ENCODE results near the gene TGFBR3L.

Gene TGFBR3L

DNA sequence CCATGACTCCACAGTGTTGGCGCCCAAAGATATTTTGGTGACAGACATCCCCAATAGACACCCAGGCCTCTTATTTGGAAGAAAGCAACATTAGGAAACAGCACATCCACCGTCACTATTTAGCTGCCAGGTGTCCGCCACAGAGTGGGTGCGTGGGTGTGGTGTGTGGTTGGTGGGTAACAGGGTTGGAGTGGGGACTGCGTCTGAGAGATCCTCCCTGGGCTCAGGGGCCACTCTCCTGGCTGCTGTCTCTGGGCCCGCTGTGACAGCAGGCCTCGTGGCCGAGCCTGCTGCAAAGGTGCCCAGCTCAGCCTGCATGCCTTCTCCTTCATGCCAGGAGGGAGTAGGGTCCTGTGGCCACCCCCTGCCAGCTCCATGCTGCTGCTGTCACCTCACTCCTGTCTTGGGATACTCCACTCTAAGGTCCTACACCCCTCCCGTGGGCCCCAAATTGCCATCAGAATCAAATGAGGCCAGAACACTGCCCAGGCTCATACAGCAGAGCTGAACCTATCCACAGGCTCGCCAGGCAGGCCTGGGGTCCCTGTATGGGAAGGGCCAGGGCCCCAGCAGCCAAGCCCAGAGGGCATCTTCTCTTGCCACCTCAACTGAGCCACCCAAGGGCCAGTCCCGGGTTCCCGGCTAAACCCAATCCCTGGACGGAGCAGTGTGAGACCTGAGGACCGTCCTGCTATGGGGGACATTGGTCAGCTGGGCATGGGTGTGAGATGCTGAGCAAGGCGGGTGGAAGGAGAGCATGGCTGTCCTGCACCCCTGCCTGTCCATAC is 53.6 kb downstream of the TGFBR3L start:
- TF ChIP-seq, protein P1, sequence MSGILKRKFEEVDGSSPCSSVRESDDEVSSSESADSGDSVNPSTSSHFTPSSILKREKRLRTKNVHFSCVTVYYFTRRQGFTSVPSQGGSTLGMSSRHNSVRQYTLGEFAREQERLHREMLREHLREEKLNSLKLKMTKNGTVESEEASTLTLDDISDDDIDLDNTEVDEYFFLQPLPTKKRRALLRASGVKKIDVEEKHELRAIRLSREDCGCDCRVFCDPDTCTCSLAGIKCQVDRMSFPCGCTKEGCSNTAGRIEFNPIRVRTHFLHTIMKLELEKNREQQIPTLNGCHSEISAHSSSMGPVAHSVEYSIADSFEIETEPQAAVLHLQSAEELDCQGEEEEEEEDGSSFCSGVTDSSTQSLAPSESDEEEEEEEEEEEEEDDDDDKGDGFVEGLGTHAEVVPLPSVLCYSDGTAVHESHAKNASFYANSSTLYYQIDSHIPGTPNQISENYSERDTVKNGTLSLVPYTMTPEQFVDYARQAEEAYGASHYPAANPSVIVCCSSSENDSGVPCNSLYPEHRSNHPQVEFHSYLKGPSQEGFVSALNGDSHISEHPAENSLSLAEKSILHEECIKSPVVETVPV (CRISPR knock-in tag; IDR thresholded peaks at IDR 0.05), result no peak
- TF ChIP-seq ZFP30 (CRISPR knock-in tag; IDR thresholded peaks at IDR 0.05), result no peak
- no peak for TF ChIP-seq ZNF565 (CRISPR knock-in tag; conservative IDR thresholded peaks at IDR 0.05; ENCODE audit: low read depth)
- TF ChIP-seq GLIS3 (CRISPR knock-in tag; IDR thresholded peaks at IDR 0.05), result no peak
- no peak for TF ChIP-seq ZNF70 (CRISPR knock-in tag; IDR thresholded peaks at IDR 0.05)
- no peak for TF ChIP-seq TOX (CRISPR knock-in tag; IDR thresholded peaks at IDR 0.05; ENCODE audit: borderline replicate concordance)
- TF ChIP-seq SNAI2 (CRISPR knock-in tag; IDR thresholded peaks at IDR 0.05), result no peak
- TF ChIP-seq, protein P2, sequence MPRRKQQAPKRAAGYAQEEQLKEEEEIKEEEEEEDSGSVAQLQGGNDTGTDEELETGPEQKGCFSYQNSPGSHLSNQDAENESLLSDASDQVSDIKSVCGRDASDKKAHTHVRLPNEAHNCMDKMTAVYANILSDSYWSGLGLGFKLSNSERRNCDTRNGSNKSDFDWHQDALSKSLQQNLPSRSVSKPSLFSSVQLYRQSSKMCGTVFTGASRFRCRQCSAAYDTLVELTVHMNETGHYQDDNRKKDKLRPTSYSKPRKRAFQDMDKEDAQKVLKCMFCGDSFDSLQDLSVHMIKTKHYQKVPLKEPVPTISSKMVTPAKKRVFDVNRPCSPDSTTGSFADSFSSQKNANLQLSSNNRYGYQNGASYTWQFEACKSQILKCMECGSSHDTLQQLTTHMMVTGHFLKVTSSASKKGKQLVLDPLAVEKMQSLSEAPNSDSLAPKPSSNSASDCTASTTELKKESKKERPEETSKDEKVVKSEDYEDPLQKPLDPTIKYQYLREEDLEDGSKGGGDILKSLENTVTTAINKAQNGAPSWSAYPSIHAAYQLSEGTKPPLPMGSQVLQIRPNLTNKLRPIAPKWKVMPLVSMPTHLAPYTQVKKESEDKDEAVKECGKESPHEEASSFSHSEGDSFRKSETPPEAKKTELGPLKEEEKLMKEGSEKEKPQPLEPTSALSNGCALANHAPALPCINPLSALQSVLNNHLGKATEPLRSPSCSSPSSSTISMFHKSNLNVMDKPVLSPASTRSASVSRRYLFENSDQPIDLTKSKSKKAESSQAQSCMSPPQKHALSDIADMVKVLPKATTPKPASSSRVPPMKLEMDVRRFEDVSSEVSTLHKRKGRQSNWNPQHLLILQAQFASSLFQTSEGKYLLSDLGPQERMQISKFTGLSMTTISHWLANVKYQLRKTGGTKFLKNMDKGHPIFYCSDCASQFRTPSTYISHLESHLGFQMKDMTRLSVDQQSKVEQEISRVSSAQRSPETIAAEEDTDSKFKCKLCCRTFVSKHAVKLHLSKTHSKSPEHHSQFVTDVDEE (CRISPR knock-in tag; IDR thresholded peaks at IDR 0.05), result no peak
- no peak for TF ChIP-seq ZFP3 (CRISPR knock-in tag; IDR thresholded peaks at IDR 0.05)
- no peak for TF ChIP-seq CSDC2 (CRISPR knock-in tag; IDR thresholded peaks at IDR 0.05)
- no peak for TF ChIP-seq RARB (CRISPR knock-in tag; IDR thresholded peaks at IDR 0.05)
- TF ChIP-seq, protein P3, sequence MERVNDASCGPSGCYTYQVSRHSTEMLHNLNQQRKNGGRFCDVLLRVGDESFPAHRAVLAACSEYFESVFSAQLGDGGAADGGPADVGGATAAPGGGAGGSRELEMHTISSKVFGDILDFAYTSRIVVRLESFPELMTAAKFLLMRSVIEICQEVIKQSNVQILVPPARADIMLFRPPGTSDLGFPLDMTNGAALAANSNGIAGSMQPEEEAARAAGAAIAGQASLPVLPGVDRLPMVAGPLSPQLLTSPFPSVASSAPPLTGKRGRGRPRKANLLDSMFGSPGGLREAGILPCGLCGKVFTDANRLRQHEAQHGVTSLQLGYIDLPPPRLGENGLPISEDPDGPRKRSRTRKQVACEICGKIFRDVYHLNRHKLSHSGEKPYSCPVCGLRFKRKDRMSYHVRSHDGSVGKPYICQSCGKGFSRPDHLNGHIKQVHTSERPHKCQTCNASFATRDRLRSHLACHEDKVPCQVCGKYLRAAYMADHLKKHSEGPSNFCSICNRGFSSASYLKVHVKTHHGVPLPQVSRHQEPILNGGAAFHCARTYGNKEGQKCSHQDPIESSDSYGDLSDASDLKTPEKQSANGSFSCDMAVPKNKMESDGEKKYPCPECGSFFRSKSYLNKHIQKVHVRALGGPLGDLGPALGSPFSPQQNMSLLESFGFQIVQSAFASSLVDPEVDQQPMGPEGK (CRISPR knock-in tag; IDR thresholded peaks at IDR 0.05; ENCODE audit: borderline replicate concordance), result no peak
- no peak for TF ChIP-seq ISL1 (CRISPR knock-in tag; IDR thresholded peaks at IDR 0.05)
- no peak for TF ChIP-seq OSR1 (CRISPR knock-in tag; IDR thresholded peaks at IDR 0.05)
- no peak for TF ChIP-seq BACH2 (CRISPR knock-in tag; IDR thresholded peaks at IDR 0.05; ENCODE audit: borderline replicate concordance)
- no peak for ATAC-seq

Data from SK-N-SH treated with all-trans-retinoic acid at 6 μM for 48 hours (cell line).